NCI-H2196 treated with DMSO at 0.1 percent for 48 hours (cell line): ENCODE results near the gene ZBTB20.

Source experiments
- DNase-seq: peaks from one replicate; lab custom pipeline; 2025; ENCODE audit not compliant: unreplicated experiment; lab: John Stamatoyannopoulos, UW

The ZBTB20 gene

DNA sequence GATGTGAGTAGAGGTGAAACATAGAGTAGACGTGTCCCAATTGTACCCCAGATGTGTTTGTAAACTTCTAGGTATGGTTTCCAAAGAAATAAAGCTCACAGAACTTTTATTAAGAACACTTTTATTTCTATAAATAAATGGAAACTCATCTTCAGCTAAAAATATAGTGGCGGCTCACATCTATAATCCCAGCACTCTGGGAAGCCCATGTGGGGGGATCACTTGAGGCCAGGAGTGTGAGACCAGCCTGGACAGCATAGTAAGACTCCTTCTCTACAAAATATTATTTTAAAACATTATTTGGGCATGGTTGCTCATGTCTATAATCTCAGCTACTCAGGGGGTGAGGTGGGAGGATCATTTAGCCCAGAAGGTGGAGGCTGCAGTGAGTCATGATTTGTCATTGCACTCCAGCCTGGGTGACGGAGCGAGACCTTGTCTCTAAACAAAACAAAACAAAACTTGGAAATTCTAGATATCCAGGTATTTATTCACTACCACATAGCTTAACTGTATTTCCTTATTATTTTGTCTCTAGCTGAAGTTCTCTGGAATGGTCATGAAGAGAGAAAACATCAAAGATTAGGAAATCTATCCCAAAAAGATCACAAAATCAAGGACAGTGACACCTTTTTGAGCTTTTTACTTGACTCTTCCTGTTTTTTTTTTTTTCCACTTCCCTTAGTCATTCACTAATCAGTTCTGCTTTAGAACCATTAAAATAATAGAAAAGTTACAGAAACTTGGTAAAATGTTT lies 595.1 kb downstream of the ZBTB20 start:
- no peak for DNase-seq

DNA sequence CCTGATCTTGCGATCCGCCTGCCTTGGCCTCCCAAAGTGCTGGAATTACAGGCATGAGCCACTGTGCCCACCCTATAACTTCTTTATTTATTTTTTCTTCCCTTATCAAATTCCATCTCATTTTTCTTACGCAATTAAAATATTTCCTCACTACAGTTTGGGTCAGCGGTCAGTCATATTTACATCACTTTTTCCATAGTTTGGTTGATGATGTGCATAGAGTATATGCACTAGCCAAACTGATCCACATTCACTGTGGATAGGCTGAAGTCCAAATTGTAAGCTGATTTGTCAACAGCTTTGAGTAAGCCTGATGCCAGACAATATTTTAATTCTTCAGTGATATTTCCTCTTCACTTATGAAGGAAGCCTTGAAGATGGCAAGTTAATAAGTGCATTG lies 596.9 kb downstream of the ZBTB20 start:
- no peak for DNase-seq

DNA sequence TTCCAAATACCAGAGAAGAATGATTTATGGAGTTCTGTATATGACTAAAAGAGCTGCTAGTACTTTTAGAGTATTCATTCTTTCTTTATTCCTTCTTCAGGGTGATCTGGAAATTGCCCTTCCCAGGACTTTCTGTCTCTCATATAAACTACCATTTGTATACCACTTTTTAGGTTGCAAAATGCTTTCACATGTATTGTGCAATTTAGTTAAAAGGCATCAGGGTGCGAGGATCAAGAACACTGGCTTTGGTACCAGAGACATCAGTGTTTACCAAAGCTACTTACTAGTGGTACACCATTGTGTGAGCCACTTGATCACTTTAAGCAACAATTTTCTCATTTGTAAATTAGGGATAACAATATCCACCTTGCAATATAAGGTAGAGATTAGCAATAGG lies 601.9 kb downstream of the ZBTB20 start:
- no peak for DNase-seq

DNA sequence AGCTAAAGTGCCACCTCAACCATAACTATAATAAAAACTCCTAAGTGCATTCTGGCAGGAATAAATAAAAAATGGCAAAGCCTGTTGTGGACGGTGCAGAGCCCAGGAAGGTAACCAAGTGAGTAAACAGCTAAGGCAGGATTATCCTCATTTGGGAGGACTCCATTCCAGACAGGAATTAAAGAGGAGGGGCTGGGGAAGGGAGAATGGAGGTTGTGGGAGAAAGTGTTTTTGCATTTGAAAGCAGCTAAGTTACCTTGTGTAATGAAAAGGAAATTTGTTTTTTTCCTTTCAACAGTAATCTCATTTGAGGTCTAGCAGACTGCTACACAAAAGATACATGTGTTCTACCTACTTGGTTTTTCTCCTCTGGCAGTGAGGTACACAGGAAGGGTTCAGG lies 604.7 kb downstream of the ZBTB20 start:
- DNase-seq: no peak

DNA sequence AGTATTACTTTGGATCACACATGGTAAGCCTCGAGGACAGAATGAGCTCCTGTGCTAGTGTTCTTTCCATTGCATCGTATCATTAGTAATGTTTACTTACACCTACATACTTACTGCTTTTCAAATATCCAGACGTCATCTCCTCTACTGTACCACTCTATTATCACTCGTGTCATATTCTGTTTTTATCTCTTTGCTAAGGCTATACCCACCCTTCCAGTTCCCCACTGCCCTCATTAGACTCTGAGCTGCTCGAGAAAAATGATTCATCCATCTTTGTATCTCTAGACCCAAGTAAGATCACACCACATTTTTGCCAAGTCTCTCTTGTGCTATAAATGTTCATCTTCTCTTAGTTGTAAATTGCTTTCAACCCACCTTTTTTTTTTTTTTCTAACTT lies 607.6 kb downstream of the ZBTB20 start:
- no peak for DNase-seq

DNA sequence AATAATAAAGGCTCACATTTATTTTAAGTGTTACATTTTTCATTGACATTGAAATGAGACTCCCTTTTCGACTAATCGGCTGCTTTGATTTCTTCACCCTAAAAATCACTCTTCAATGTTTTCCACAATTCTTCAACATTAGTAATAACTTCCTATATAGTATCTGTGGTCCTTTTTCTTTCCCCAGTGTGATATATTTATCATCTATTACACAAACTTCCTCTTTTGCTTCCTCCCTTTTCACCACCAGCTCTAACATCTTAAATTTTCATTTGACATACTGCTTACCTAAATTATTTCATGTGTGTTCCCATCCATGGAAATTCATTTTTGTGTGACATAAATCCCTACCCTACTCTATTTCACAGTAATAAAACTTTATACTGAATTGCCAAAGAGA lies 608.9 kb downstream of the ZBTB20 start:
- no peak for DNase-seq

DNA sequence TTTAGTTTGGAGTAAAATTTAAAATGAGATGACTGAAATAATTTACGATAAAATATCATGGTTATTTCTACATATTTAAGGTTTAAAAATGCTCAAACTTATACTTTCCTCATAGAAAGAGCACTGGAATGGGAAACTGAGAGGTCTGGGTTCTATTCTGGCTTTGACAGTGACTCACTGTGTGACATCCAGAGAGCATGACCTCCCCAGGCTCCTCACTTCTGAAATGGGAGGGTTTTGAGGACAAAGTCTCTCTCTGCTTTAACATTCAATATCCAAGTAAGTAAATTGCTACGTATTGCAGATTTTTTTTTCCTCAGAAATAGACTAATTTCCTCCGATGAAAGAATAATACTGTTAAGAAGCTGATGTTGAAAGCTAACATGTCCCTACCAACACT lies 618.6 kb downstream of the ZBTB20 start:
- no peak for DNase-seq

DNA sequence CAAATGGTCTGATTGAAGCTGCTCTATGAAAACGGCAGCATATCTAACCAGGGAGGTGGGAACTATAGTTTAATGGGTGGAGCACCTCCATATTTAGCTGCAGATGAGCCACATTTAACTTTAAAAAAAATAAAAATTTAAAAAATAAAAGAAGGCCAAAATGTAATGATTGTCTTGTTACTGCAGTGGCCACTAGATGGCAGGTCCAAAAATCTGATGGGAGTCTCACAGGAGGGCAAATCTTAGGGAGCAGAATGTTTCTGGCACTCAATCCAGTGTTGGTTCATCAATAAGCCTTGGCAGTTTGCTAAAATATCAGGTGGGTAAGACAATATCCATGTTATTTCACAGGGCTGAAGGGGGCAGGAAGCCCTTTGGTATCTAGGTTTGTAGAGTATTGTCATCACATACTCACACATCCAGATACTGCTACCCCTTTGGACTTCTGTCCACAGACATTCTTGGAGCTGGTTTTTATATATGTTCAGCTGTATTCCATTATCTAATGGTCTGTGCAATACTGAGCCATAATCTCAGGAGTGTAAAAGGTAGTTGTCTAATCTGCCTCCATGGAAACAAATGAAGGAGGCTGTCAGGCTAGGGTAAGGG lies 619.9 kb downstream of the ZBTB20 start:
- no peak for DNase-seq

DNA sequence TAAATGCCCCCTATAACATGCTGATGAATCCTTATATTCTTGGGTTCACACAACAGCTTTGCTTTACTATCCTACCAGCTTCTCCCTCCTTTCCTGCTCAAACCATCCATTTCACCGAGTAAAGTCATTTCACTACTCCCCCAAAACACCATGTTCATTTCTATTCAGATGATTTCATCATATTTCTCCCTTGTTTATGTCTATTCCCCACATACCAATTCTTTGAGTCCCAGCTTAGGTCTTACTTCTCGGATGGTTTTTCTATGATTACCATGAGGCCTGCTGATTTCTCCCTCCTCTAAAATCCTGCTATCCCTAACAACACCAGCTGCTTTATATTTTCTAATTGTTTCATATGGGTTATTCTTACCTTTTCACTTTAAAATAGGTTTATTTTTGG lies 621.8 kb downstream of the ZBTB20 start:
- DNase-seq: no peak

DNA sequence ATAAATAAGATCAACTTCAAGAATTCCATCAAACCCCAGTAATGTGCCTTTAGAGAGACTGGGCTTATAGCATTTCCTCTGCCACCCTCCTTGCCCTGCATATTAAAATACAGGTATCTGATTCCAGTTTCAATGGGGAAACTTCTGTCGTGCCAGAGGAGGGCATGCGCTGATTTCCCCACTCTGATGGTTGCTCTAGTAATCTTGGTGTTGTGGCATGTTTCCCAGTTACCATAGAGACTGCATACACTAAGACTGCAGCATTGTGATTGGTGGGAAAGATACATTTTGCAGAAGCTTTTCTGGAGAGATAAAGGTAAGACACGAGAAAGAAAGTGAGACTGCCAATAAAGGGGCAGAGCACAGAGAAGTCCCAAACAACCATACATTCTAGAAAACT lies 627.7 kb downstream of the ZBTB20 start:
- DNase-seq: peak; percentile 52

DNA sequence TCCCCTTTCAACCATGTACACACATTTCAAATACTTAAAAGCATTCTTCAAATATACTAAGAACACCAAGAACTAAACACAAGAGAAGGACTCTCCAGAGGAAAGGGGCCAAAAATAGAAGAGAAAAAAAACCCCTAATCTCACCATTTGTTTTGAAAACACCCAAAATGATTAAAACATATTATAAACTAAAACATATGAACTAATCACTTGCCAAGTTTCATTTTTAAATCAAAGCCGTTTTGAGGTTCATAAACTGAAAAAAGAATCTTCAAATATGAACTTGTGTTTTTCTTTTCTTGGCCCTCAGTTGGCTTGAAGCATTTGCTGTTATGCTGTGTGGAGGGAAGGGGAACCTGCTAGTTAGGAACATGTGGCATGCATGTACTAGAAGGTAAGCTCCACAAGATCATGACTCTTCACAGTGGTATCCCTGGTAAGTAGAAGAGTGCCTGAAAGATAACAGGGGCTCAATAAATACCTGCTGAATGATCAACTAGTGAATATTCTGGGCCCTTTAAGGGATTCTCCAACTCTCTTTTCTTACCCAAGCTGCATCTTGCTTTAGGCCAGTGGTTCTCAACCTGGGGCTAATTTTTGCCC lies 628.8 kb downstream of the ZBTB20 start:
- DNase-seq: no peak

DNA sequence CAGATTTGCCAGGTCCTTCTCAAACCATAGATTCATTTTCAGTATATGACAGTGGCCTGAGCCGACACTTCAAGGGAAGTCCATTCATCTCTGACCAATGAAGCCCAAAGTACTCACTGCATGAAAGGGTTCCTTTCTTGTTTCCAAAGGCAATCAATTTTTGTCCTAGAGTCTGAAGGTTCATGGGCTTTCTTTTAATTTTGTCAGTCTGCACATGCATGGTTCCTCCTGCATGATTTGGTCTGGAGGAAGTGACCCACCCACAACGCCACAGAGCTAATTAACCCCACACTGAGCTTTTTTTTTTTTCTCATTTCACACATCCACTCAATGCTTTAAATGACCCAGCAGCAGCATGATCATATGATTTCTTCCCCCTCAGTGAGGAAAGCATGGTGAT lies 636.9 kb downstream of the ZBTB20 start:
- DNase-seq: no peak

DNA sequence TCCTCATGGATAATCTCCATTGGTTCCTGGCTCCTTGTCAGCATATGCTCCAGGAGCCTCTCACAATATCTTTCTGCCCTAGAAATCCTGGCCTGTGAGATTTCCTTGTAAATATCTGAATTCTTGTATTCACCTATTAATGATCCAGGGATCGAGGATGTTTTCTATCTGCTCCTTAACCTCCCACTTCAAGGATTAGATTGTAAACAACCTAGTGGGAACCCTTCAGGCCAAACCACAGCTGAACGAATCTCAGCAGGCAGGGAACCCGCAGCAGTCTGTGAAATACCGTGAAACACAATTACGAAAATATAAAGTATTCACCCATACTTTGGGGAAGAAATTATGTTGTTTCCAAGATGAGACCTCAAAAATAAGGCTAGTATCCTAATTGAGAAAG lies 637.3 kb downstream of the ZBTB20 start:
- DNase-seq: no peak

DNA sequence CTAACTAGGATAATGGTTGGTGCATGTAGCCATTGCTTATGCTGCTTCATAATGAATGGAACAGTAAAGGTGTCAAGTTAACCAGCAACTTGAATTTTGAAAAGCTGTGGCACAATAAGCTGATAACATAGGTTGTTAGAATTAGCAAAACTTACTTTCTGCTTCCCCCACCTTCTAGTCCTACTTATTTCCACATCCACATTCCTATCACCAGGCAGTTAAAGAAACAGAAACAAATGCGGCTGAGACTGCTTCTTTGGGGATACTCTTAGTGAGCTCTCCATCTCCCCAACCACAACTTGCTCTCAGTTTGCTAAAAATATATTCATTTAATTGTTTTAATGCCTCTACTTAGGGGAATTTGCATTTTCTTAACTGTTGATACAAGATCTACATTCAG lies 638.1 kb downstream of the ZBTB20 start:
- no peak for DNase-seq

DNA sequence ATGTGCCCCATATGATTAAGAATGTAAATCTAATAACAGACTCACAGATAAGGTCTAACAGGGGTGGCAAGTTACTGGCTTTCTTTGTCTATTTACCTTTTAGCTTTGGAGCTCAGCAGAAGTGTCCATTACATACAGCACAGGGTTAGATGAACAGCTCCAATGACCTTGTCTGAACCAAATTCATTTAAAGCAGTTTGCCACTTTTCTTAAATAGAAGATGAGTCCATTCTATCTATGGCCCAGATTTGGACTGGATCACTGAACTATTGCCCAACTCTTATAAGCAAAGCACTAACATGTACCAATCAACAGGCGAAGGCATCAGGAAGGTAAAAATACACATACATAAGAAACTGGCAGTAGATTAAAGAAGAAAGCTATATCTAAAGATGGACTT lies 638.9 kb downstream of the ZBTB20 start:
- no peak for DNase-seq

DNA sequence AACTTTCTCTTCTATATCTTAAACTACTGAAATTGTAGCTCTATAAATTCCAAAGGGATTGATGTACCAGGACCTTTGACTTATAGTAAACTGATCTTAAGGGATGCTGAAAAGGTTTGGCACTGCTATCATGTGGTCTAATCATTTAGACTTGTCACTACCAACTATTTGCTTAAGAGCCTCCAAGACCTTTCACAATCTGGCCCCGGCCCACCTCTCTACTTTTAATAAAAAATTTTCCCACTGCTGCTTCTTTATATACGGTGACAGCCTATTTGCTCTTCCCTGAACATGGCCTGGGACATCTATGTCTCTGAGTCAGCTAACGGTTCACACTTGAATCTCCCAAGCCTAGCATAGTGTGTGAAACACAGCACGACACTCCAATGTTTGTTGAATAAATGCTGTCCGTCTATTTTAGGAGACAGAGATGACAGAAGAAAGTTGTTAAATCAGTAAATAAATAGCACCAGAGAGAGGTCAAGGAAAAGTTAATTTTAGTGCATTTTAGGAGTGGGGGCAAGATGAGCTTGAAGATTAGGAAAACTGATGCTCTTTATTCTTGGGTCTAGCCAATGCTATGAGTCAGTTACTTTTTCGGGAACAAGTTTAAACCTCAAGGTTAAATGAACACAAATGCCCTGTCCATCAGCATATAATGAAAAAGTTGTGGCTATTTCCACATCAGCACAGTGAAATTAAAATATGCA lies 640.3 kb downstream of the ZBTB20 start:
- no peak for DNase-seq

DNA sequence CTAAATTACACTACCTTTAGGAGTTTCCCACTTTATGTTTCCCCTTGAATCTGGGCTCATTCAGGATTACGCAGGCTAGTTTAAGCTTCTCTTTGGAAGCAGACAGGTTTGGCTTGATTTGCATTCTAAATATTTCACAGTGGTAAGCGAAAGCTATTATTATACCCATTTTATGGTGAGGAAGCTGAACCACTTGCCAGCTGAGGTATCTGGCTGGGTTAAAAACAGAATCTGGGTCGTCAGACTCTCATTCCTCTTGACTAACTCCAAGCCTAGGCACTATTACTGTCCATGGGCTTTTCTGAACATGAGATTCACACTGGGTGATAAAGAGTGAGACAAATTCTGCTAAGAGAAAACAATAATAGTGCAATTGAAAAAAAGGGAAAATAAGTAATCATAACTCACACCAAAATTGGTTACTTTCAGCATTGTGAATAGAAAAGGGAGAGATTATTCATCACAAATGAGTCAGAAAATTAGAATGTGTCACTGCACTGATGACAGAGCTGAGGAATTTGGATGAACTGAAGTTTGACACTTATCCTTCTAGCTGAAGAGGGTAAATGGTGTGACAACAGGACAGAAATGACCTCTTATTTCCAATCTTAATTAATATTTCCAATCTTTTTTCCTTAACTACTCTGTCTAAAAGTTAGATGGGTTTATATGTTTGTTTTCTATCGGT lies 642.0 kb downstream of the ZBTB20 start:
- no peak for DNase-seq

DNA sequence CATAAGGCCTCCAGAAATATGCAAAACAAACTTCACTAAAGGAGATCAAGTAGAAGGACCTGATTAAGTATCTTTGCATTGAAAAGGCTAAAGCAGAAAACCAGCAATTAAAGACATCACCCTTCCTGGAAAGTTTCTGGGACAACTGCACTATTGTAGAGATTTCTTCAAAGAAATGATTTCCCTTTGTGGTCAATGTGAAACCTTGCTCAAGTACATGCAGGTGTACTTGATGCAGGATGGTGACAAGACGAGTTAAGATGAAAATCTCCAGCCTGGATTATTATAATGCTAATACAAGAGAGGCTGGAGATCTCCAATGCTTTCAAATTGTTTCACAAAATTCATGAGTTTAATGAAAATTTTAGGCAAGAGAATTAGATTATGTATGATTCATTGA lies 644.9 kb downstream of the ZBTB20 start:
- DNase-seq: no peak

DNA sequence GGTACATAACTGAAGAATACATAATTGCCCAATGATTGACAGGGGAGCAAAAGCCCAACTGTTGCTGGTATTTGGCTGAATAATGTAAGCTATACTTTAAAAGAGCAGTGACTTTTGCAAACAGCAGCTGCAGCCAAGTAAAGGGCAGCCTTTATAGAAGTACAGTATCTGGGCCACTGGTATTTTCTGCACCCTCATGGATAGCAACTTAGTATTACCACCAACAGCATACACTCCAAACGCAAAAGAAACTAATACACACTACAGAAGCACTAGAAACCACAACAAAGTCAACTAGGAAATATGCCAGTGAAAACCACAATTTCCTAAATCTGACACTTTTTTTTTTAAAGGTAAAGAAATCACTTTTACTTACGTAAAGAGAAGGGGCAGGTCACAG lies 647.1 kb downstream of the ZBTB20 start:
- no peak for DNase-seq

DNA sequence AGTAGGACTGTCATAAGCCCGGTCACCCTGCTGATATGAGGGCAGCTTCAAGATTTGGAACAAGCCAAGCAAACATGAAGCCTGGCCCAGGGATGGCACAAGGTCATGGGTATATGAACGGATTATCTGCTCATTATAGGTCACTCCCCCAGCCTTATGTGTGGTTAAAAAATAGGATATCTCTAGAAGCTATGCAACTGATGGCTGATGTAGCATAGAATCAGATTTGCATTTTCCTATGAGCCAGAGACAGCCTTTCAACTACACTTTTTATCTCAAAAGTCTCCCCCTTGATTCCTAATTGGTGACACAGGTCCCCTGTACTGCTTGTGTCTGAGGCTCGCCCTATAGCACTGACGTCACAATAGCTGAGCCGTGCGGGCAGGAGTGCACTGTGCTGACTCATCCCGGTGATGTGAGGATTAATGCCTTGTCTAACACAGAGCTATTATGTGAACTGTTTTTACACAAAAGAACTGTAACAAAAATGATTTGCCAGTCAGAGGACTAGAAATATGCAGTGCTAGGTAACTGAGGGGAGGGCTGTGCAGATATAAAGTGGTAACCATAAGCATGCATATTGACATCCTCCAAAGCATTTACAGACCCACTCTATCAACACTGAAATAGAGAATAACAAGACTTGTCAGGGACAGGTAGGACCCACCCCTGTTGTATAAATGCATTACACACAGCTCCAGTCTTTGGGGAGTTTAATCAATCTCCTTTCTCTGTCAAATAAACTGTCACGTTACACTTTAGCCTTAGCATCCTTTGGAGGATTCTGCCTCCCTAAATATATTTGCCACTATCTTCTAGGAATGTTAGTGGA lies 648.3 kb downstream of the ZBTB20 start:
- no peak for DNase-seq

DNA sequence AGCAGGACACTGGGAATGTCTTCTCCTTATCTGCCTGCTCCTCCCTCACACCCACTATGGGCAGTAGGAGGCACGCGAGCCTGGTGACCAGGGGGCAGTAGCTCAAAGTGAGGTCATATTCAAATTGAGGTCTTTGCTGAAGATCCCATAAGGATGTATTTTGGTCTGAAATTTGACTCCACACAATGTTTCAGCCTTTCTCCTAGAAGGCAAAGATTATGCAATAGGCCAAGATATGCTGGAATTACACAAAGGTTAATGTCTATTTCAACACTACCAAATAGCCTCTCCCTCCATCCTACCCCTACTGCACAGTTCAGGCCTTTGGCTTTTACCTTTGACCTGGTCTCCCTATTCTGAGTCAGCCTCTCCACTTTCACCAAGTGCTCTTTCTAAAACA lies 650.2 kb downstream of the ZBTB20 start:
- no peak for DNase-seq
